ENCODE measurements around the gene GPN3.

- no peak for TF ChIP-seq REST (IDR thresholded peaks at IDR 0.05; ENCODE audit: low read depth)
- no peak for TF ChIP-seq TCF12 (IDR thresholded peaks at IDR 0.05; ENCODE audit: low read depth)
Observed at GRCh38 chr12:110431957-110432587, 36.0 kb downstream of the GPN3 start.
